ENCODE results near the gene PAX5.

DNA sequence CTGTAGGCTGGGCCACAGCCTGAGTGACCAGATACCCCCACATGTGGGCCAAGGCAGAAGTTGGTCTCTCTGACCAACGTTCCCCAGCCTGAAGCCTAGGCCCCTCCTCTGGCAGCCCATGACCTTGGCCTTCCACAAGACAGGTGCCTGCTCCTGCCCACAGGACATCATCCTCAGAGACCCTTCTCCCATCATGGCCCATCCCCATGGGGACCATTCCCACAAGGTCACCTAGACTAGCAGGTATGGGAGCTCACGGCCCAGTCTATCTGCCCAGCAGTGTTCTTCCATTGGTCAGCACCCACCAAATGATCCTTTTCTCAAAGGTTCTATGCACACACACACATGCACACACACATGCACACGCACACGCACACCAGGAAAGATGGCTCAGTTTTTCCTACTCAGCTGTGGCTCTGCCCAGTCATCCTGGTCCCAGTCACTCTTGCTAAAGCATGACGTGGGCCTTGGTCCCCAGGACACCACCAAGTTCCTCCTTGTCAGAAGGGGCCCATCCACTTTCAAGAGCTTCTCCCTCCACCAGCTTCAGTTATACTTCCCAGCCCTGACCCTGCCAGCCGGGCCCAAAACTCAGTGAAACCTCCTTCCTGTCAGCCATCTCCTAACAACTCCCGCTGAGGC lies 65.4 kb downstream of the PAX5 start:
- TF ChIP-seq POLR2AphosphoS5 (IDR thresholded peaks at IDR 0.05; ENCODE audit: low read depth, low read length) (no peak), CTCF (IDR thresholded peaks at IDR 0.05) (no peak), ZBTB33 (IDR thresholded peaks at IDR 0.05; ENCODE audit: borderline replicate concordance, low read depth) (no peak), RAD21 (IDR thresholded peaks at IDR 0.05; ENCODE audit: low read length) (no peak), JUND (IDR thresholded peaks at IDR 0.05) (no peak), EZH2phosphoT487 (IDR thresholded peaks at IDR 0.05; ENCODE audit: borderline replicate concordance, low read depth) (no peak), REST (IDR thresholded peaks at IDR 0.05; ENCODE audit: low read depth, low read length) (no peak), TAF1 (IDR thresholded peaks at IDR 0.05; ENCODE audit: borderline replicate concordance, low read depth, low read length) (no peak), GABPA (IDR thresholded peaks at IDR 0.05; ENCODE audit: low read depth) (no peak), YY1 (IDR thresholded peaks at IDR 0.05; ENCODE audit: low read depth) (no peak), ELF1 (IDR thresholded peaks at IDR 0.05) (no peak), SMC3 (IDR thresholded peaks at IDR 0.05; ENCODE audit: low read depth, low read length) (no peak), FOXM1 (IDR thresholded peaks at IDR 0.05; ENCODE audit: low read depth) (no peak)
- TF ChIP-seq, protein P1, sequence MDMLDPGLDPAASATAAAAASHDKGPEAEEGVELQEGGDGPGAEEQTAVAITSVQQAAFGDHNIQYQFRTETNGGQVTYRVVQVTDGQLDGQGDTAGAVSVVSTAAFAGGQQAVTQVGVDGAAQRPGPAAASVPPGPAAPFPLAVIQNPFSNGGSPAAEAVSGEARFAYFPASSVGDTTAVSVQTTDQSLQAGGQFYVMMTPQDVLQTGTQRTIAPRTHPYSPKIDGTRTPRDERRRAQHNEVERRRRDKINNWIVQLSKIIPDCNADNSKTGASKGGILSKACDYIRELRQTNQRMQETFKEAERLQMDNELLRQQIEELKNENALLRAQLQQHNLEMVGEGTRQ (IDR thresholded peaks at IDR 0.05; ENCODE audit: borderline replicate concordance, low read depth, low read length), result no peak
